GM21423 (cell line): ENCODE measurements around the gene TTC31.

Source experiments
- ATAC-seq: cut with Tn5 transposase; IDR thresholded peaks from one replicate; pipeline ENCODE4 v1.9.1; 2021; ENCODE audit warnings: mild to moderate bottlenecking, moderate library complexity; ENCODE audit not compliant: unreplicated experiment

TTC31 gene

DNA sequence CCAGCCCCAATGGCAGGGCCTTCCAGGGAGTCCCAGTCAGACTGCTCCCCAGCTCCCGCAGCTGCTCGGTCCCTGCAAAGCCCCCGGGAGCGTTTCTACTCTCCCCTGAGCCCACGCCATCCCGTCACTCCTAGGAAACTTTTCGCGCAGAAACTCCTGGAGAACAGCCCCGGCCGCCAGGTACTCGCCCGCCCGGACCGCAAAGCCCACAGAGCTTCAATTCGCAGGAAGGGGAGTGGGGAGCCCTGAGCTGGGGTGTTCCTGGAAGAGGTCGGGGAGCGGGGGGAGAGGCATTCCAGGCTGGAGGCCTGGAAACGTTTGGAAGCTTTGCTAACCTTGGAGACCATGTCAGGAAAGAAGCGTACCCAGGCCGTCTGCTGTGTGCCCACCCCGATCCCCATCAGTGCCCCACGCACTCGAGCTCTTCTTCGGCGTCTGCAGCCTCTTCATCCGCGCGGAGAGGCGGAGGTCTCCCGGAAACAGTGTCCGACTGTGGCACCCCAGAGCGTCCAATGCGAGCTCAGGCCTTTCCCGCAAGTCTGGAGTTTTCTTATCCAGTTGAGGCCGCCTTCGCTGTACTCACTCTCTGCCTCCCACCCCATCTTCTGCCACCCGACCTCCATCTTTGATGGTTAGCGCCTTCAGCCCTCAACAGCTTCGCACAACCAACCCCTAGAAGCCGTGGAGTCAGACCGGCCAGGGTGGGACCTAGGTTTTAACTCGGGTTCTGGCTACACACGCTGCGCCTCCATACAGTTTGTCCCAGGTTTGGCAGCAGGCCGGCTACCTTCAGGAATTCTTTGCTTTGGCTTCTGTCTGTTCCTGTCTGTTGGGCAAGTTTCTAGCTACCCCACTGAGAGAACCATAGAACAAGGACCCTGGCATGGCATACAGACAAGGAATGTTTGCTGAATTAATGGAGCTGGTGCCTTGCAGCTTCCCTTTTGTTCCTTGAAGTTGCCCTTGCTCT lies 20.9 kb downstream of the TTC31 start:
- ATAC-seq: no peak

GRCh38 chr2:74504591-74504990 lies 21.7 kb downstream of the TTC31 start:
- no peak for ATAC-seq

DNA sequence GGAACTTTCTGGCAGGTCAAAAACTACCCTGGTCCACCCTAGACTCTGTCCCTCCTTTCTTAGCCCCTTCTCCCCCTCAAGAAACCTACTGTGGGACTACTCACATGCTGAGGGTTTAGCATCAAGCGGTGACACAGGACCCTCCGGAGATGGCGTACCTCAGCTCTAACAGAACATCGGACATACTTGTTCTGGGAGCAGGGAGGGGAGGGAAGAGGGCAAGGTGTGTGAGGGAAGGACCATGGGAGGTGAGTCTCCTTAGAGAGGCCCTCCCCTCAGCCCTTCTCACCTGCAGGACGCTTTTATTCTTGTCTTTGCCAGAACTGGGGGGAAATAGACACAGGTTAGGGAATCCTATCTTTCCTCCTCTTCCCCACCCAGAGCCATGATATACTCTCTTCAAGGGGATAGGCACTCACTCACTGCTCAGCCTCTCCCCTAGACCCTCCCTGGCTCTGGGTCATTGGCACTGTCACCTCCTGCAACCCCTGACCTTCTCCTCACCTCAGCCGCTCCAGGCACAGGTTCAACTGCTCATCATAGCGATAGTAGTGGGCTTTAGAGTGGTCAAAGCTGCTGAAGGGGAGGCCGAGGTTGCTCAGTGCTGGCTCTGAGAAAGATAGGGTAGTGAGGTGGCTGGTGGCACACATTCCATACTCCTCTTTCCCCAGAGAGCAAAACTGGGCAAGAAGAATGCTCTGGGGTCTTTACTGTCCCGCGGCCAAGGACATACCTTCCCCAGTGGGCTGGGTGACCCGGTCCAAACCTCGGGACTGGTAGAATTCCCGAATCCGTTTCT lies 22.8 kb downstream of the TTC31 start:
- ATAC-seq: no peak

- ATAC-seq: peak; percentile 85
Measured at GRCh38 chr2:74507145-74507925, 24.5 kb downstream of the TTC31 start, which contains the start of gene PCGF1. Gene PCGF1, minus strand, starts transcription at chr2:74507695. Its CDS starts 27 bp downstream, at chr2:74507668.

DNA sequence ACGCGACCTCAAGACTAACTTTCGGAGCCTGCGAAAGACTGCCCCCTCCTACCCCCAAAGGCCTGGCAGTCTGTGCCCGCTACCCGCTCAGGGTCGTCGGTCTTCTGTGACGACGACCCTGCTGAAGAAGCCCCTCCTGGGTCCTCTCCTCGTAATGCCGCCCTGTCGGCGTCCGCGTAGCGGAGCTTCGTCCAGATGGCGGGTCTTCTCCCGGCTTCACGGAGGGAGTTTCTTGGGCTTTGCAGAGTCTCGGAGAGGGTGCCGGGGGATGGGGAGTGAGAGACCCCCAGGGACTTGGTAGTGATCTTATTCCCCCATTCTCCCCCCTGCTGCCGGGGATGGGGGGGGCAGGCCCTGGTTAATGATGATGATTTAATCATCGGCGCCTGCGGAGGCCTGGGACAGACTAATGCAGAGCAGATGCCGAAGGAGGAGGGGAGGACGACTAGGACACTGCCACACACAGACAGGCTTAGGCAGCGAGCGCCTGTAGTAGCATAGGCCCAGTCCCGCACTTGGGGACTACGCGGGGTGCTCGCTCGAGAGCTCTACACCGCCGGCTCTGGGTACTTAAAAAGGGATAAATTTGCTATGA lies 25.1 kb downstream of the TTC31 start:
- peak; percentile 8 for ATAC-seq

GRCh38 chr2:74510272-74510671 lies 27.4 kb downstream of the TTC31 start:
- ATAC-seq: no peak

GRCh38 chr2:74511104-74511989 lies 28.5 kb downstream of the TTC31 start:
- no peak for ATAC-seq

DNA sequence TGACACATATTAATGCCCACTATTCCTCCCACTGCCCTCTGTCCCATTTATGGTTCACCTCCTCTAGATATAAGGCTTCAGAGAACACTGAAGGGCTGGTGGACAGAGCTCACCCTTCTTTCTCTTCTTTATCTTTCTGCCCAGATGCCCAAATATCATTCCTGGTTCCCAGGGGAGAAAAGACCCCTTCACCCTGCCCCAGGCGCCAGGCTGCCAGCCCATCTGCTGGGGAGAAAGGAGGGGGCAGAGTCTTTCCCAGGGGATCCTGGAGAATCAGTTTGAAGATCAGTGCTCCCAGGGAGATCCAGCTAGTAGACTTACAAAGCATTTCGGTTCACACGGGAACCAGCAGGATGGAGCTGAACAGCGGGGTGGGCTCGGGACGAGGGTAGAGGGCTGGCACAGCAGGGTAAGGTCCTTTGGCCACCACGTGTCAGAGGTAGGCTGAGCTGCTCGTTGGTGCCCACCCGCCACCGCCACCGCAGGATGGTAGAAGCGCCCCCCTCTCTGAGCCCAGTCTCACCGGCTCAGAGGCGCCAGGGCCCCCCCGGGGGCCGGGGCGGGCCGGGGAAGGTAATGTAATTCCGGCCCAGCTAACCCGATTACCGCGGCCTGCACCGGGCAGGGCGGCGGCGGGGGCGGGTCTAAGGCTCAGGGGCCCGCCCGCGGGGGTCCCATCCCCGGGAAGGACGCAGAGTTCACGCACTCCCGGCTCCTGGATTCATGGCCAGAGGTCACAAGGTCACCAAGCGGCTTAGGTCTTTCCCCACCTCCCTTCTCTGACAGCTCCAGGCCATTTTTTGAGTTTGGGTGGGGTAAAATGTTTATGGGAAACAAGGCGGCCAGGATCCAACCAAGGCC lies 30.1 kb downstream of the TTC31 start:
- ATAC-seq: no peak

- ATAC-seq: no peak
Measured at GRCh38 chr2:74513605-74514367, 30.9 kb downstream of the TTC31 start.

DNA sequence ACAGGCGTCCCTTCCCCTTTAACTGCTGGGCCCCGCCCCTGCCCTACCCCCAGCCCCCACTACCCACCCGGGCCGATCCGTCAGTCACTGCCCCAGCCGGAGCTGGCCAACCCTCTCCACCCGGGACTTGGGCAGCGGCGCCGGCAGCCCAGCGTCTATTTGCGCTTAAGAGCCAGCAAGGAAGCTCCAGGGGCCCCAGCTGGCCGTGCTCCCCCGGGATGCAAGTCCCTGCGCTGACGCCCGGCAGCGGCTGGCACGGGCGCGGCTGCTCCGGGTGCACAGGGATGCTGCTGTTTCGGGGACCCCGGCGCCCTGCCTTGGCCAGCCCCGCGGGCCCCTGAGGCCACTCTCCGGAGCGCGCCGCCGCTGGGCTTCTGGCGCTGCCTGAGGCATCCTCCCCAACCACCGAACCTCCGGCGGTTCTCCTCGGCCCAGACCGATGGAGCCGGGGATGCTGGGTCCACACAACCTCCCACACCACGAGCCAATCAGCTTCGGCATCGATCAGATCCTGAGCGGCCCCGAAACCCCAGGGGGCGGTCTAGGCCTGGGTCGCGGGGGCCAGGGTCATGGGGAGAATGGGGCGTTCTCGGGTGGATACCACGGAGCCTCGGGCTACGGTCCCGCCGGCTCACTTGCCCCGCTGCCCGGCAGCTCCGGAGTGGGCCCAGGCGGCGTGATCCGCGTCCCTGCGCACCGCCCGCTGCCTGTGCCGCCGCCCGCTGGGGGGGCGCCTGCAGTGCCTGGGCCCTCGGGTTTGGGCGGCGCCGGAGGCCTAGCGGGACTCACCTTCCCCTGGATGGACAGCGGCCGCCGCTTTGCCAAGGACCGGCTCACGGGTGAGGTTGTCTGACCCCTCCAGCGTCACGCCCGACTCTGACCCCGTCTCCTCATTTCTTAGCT lies 31.7 kb downstream of the TTC31 start, which contains the start of gene TLX2:
TSS of gene TLX2 (plus strand) at position 83 of the 903 bp plus-strand sequence. CDS start at position 440, 357 bp downstream.
- no peak for ATAC-seq

- no peak for ATAC-seq
Measured at GRCh38 chr2:74515271-74515980, 32.5 kb downstream of the TTC31 start.

- ATAC-seq: peak; percentile 63
Measured at GRCh38 chr2:74515981-74516633, 33.2 kb downstream of the TTC31 start.

DNA sequence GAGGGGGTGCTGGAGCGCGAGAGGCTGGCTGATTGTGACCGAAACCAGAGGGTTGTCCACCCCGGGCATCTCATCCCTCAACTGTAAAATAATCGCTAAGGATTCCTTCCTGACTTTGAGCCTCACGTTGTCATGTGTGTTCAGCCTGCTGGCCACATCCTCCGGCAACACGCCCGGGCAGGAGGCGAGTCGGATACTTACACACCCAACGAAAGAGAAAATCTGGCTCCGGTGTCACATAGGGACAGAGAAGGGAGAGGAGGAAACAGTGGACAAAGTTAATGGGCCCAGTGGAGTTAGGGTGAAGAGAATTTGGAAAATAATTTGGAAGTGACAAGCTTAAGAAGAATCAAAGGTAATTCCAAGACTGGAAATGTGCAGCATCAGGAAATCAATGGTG lies 33.8 kb downstream of the TTC31 start:
- ATAC-seq: no peak

DNA sequence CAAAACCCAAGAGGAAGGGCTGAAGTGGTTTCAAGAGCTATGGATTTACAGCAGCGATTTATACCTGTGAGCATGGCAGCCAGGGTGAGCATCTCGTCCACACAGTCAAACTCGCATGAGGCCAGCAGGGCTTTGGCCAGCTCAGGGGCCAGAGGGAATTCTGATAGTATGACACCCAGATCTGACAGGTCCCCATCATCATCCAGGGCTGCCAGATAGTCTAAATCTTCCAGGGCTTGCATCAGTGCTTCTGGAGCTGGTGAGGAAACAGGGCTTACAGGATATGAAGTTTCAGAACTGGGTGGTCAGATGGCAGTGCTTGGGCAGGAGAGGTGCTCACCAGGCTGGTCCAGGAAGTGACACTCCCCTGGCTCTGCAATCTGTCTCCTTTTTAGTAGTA lies 39.6 kb downstream of the TTC31 start:
- no peak for ATAC-seq

- ATAC-seq: no peak
Measured at GRCh38 chr2:74524005-74524404, 41.1 kb downstream of the TTC31 start.
